Measurements from ENCODE around the gene NRCAM.

NRCAM gene

DNA sequence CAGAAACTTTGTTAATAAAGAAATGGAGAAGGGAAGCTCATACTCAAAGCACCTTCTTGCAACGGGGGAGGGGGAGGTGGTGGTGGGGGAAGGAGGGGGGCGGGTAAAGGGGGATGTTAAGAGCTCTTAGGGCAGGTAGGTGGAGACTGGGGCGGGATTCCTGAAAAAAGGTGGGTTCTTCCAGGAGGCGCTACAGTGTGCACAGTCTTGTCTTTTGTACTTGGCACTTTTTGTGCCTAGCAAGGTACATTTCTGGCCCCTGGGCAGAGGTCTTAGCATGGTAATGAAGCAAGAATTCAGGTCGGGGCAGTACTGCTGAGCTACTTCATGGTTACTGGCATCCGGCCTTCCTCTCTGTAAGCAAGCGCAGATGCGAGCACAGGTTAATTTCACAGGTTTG, 310.8 kb downstream of the NRCAM start:
- no peak for DNase-seq

DNA sequence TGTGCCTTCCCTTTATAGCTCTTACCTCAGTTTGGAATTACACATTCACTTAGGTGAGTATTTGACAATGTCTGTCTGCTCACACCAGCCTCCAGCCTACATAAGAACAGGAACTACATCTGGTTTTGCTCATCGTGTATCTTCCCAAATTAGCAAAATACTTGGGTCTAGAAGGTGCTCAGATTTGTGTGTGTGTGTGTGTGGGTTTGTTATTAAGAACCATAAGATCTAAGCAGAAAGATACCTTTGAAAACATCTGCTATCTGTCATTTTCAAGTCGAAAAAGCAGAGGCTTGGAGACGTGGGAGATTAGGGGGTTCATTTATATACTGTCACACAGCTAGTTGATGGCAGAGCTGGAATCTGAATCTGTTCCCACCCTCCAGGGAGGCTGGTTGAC, 311.3 kb downstream of the NRCAM start:
- no peak for DNase-seq

GRCh38 chr7:108143658-108144420, 312.4 kb downstream of the NRCAM start:
- DNase-seq, result no peak

DNA sequence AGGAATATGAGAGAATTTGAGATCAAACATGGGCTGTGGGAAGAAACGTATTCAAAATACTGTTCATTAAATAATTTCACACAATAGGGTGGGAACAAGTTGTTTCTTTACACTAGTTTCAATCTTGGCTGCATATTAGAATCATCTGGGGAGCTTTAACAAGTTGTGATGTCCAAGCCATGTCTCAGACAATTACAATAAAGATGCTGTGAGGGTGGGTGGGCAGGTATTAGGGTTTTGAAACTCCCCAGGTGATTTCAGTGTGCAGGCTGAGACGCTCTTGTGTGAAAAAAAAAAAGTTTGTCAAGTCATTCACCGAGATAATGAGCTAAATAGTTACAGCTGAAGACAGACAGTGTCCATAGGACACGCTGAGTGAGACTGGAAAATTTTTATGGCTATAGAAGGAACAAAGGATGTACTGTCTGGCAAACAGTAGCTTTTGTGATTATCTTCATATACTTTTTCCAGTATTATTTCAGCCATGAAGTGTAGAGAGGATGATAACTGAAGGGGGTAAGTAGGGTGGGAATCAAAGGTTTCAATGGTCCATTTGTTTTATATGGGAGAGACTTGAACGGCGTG, 313.5 kb downstream of the NRCAM start:
- no peak for DNase-seq

GRCh38 chr7:108142180-108142579, 314.1 kb downstream of the NRCAM start:
- no peak for DNase-seq

DNA sequence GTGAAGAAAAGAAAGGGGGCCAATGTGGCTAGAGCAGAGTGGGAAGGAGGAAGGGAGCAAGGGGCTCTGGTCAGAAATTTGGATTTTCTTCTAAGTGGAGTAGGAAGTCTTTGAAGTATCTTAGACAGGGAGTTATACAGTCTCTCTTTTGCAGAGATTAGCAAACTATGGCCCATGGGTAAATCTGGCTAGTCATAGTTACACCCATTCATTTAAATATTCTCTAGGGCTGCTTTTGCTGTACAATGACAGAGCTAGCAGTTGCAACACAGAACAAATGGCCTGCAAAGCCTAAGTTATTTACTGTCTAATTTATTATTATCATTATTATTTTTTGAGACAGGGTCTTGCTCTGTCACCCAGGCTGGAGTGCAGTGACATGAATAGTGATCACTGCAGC, 315.6 kb downstream of the NRCAM start:
- no peak for DNase-seq

GRCh38 chr7:108138911-108139310, 317.3 kb downstream of the NRCAM start:
- DNase-seq, result no peak

- no peak for DNase-seq
Measured at GRCh38 chr7:108137993-108138392, 318.2 kb downstream of the NRCAM start.

DNA sequence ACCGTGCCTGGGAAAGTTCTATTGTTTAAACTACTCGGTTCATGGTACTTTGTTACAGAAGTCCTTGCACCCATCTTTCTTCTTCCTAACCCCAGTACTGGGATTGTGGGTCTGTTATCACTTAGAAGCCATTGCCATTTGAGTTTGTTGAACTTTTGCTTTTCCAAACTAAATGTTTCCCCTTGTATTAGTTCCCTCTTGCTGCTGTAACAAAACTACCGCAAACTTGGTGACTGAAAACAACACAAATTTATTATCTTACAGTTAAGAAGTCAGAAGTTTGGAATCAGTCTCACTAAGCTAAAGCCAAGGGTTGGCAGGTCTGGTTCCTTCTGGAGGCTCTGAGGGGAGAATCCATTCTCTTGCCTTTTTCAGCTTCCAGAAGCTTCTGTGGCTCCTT, 319.2 kb downstream of the NRCAM start:
- DNase-seq, result no peak

DNA sequence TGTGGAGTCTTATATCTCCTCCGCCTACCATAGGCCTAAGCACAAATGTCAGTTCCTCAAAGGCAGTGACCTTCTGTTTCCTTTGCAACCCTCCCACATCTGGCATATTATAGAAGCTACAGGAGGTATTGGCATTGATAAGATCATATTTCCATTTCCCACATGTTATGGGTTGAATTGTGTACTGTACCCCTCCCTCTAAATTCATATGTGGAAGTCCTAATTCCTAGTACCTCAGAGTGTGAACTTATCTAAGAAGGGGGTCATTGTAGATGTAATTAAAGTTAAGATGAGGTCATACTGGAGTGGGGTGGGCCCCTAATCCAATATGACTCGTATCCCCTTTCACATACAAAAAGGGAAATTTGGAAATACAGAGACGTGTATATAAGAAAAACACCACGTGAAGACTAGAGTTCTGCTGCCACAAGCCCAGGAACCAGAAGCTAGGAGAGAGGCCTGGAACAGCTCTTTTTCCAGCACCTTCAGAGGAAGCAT, 320.0 kb downstream of the NRCAM start:
- DNase-seq, result no peak

DNA sequence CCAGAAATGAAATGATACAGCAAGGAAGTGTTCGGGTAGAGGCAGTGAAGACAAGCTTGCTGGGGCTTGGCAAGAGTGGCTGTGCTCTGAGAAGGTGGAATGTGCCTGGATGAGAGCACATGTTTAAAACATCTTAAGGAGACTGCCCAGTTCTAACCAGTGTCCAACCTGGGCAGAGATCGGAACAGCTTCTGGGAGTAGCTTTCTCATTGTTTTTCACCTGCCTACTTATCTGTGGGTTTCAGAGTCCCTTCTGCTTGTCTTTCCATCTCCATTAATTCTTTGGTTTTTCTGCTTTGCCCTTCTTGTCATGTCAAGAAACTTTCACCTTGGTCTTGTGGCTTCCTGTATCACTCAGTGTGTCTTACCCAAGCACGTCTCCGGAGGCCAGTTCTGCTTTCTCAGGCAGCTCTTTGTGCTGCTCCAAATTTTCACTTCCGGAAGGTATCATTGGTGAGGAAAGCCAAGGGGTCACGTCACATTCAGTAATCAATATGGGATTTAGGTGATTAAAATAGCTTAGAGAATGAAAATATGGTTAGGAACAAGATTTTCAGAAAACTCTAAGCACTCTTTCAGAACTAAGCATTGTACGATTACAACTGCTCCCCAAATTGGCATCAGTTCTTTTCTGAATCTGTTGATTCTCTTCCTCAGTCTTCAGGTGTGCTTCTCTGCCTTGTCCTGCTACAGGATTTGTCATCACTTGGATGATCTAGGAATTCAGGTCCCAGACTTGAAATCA, 320.6 kb downstream of the NRCAM start:
- DNase-seq, result peak; percentile 19 to 36

GRCh38 chr7:108134486-108134885, 321.8 kb downstream of the NRCAM start:
- DNase-seq, result no peak

DNA sequence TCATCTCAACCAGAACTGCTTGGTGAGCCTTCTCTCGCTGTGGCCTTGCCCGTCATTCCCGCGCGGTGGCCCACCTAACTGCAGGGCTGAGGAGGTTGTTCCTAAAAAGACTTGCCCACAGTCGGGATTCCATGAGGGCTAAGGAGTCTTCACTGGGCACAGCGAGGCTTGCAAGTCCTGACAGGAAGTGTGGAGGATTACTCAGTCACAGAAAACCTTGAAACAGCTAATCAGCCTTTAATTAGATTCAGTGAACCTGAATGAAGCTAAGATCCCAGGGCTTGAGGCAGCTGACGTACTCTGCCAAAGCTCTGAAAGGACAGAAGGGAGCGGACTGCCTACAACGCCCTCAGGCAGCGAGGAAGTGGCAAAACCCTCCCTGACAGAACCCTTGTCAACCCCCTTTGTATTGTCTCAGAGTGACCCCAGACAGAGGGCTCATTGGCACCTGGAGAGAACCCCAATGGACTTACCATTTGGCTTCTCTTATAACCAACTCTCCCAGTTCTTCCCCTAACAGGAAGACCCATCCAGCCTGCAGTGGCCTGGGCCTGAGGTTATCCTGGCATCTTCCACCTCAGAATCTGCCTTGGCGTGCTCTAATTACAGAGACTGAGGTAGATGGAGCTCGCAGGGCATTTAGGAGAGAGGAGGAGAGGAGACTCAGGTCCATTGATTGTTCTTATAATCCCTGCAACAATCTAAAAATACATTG, 323.5 kb downstream of the NRCAM start:
- DNase-seq, result no peak

DNA sequence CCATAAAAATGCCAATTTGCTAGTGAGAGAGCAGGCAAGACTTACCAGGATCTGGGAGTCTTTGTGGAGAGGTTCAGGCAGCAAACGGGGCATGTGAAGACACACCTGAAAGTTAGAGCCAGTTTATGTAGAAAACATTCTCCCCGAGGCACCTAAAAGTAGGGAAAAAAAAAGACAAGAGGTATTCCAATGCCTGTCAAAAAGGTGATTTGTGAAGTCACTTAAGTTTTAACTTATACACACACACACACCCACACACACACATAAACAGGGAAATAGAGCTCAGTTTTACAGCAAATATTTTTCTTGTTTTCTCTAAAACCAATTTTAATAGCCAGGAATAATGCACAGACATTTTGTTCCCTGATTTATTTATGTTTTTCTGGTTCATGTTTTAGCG, 326.0 kb downstream of the NRCAM start, which contains the start of gene LAMB4:
Gene LAMB4 (minus strand): TSS at position 101 of the 400 bp plus-strand sequence. CDS start 7,197 bp downstream, outside the sequence.
- DNase-seq, result no peak

GRCh38 chr7:108129018-108129965, 326.9 kb downstream of the NRCAM start:
- no peak for DNase-seq

DNA sequence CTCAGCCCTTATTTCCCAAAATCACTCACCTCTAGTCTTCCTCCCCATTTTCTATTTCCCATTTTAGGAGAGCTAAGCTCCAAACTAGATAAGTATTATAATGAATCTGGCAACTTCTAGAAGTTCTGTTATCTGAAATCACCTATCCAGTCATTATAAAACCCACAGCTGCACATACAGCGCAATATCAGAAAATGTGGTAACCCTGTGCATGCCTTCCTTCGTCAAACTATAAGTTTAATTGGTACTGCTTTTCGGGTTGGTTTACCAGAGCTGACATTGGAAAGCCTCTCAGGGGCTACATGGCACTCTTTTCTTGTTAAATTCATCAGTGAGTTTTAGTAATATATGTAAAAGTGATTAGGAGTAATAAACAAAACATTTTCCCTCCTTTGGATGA, 327.7 kb downstream of the NRCAM start:
- no peak for DNase-seq

- DNase-seq, result no peak
Measured at GRCh38 chr7:108127461-108127860, 328.8 kb downstream of the NRCAM start.

DNA sequence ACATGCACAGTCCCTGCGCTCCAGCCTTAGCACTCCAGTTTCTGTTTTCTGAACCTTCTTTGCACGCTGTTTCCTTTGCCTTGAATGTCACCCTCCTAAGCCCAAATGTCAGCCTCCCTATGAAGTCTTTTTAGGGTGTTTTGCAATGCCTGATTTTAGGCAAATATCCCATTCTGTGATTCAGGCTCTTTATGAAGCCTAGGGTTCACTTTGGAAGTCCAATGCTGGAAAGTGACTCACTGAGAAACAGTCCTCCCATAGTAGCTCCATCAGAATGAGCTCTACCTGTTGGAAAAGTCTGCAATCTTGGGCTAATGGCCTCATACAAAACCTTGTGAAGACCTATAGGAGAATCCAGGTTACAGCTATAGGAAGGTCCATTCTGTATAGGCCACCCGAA, 331.4 kb downstream of the NRCAM start:
- no peak for DNase-seq

DNA sequence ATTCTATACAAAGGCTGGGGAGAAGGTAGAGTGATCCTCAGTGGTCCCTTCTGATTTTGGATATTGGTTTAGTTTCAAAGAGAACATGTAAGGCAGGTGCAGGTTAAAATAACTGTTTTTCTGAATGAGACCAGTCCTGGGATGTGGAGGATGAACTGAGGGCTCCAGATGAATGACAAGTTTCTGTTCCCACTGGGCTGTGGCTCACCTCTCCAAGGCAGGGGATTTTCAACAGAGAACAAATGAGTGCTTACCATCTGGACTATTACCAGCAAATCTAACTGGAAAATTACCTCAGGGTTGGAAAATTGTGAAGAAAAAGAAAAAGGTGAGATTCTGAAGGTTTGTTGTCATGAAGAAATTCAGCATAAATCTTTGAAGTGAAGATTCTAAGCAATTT, 334.1 kb downstream of the NRCAM start:
- no peak for DNase-seq

DNA sequence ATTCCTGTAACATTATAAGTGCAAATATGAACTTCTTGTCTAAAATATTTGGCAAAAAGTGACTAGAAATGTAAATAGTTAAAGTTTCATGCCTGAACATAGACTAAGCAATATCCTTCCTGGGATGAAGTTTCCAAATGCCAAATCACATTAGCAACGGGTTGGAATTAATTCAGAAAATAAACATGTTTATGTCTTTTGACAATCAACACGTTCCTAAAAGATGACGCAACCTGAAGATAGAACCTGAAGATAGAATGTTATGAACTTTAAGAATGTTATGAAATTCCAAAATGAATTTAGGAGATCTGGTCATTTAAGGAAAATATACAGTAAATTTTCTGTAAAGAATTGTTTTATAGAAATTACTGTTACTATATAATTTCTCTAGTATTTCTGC, 335.3 kb downstream of the NRCAM start:
- no peak for DNase-seq

DNA sequence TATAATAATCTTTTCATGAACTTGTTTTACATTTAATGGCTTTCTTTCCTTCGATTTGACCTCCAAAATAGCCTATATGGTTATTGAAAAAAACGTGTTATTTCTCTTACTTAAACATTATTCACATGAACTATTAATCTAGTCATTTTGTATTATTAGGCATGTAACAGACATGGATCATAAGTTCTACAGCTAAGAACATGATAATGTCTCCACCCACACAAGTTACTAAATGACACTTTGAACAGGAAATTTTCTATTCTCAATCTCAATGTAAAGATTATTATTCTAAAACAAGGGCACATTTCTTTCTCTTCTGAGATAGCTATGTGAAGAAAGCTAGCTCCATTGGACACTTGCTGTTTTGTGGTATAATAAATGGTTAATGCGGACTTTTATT, 336.0 kb downstream of the NRCAM start:
- no peak for DNase-seq

DNA sequence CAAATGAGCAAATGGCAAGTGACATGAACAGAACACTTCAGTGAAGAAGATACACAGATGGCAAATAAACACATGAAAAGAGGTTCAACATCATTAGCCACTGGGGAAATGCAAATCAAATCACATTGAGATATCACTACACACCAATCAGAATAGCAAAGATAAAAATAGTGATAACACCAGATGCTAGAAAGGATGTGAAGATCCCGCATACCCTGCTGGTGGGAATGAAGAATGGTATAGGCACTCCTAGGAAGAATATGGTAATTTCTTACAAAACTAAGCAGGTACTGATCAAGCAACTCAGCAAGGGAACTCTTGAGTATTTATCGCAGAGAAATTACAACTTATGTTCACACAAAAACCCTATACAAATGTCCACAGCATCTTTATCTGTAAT, 337.3 kb downstream of the NRCAM start:
- DNase-seq, result no peak
